Neural cell (in vitro differentiated cells): ENCODE data around the gene RHOBTB3. TPM values are rescaled to one million over a fixed set of nuclear protein-coding genes. Genes with fewer than 3 reads are reported as not detected.

Experiments
- H2AFZ ChIP-seq: fragments of 200-600, 300-800 bp; sonication (generic), shearing (Covaris generic); 2 replicates; pipeline ENCODE4 v1.6.0; 2014; ENCODE audit warnings: low read depth, mild to moderate bottlenecking, antibody characterized with exemption, low read length, moderate library complexity
- H3F3A ChIP-seq: fragments of 200-600 bp; shearing (Covaris generic); 2 replicates; pipeline ENCODE4 v1.6.1; 2016; ENCODE audit warnings: mild to moderate bottlenecking, moderate library complexity, mixed read lengths, antibody characterized with exemption, low read length; ENCODE audit not compliant: insufficient read depth, poor library complexity, severe bottlenecking
- H3K27ac ChIP-seq: fragments of 200-600, 300-800 bp; sonication (generic), shearing (Covaris generic); 2 replicates; pipeline ENCODE4 v1.5.1; 2014; ENCODE audit warnings: mild to moderate bottlenecking, low read length, moderate library complexity
- H3K27me3 ChIP-seq: fragments of 300-800, 200-600 bp; sonication (generic), shearing (Covaris generic); 2 replicates; pipeline ENCODE4 v1.6.0; 2014; ENCODE audit warnings: mild to moderate bottlenecking, low read depth, low read length, moderate library complexity; ENCODE audit not compliant: insufficient read depth
- H3K36me3 ChIP-seq: fragments of 300-800, 200-600 bp; sonication (generic), shearing (Covaris generic); 2 replicates; pipeline ENCODE4 v1.5.1; 2014; ENCODE audit warnings: mild to moderate bottlenecking, antibody characterized with exemption, low read length, moderate library complexity; ENCODE audit not compliant: insufficient read depth
- H3K4me2 ChIP-seq: fragments of 300-800, 200-600 bp; sonication (generic), shearing (Covaris generic); 2 replicates; pipeline ENCODE4 v1.6.0; 2014; ENCODE audit warnings: mild to moderate bottlenecking, low read length
- H3K4me3 ChIP-seq: fragments of 300-800, 200-600 bp; sonication (generic), shearing (Covaris generic); 2 replicates; pipeline ENCODE4 v1.5.1; 2014; ENCODE audit warnings: mild to moderate bottlenecking, low read length, moderate library complexity
- H3K79me2 ChIP-seq: fragments of 200-600 bp; shearing (Covaris generic); replicated peaks from 2 replicates; pipeline ENCODE4 v1.6.0; 2014; ENCODE audit warnings: mild to moderate bottlenecking, low read length, moderate library complexity; ENCODE audit not compliant: insufficient read depth
- H3K9ac ChIP-seq: fragments of 300-800, 200-600 bp; sonication (generic), shearing (Covaris generic); 2 replicates; pipeline ENCODE4 v1.6.1; 2016; ENCODE audit warnings: mild to moderate bottlenecking, low read length, mixed read lengths
- H3K9me2 ChIP-seq: fragments of 200-600 bp; shearing (Covaris generic); 2 replicates; pipeline ENCODE4 v1.6.1; 2016; ENCODE audit warnings: mild to moderate bottlenecking, low read length, mixed read lengths; ENCODE audit not compliant: insufficient read depth
- H3K9me3 ChIP-seq: fragments of 200-600, 300-800 bp; sonication (generic), shearing (Covaris generic); 2 replicates; pipeline ENCODE4 v1.6.1; 2016; ENCODE audit warnings: mild to moderate bottlenecking, mixed run types, low read length, moderate library complexity, mixed read lengths
- H4K20me1 ChIP-seq: fragments of 200-600 bp; shearing (Covaris generic); 2 replicates; pipeline ENCODE4 v1.6.1; 2016; ENCODE audit warnings: mild to moderate bottlenecking, mixed run types; ENCODE audit not compliant: insufficient read depth
- EP300 ChIP-seq: fragments of 450-650 bp; conservative IDR thresholded peaks from 2 replicates; pipeline ENCODE4 v1.6.1; 2014; ENCODE audit warnings: antibody characterized with exemption, mild to moderate bottlenecking, moderate library complexity; ENCODE audit not compliant: poor library complexity, severe bottlenecking
- EZH2 ChIP-seq: fragments of 200-600, 300-800 bp; shearing (Covaris generic), sonication (generic); IDR thresholded peaks from 2 replicates; pipeline ENCODE4 v1.6.1; 2014; ENCODE audit warnings: antibody characterized with exemption, low read length, borderline replicate concordance, mild to moderate bottlenecking; ENCODE audit not compliant: insufficient read depth, poor library complexity, severe bottlenecking
- MXI1 ChIP-seq: fragments of 450-650 bp; conservative IDR thresholded peaks from 2 replicates; pipeline ENCODE4 v1.6.1; 2014; ENCODE audit warnings: antibody characterized with exemption, mild to moderate bottlenecking; ENCODE audit not compliant: poor library complexity, severe bottlenecking
- POLR2AphosphoS5 ChIP-seq: IDR thresholded peaks from 2 replicates; pipeline ENCODE4 v1.6.1; 2012
- RAD21 ChIP-seq: fragments of 450-650 bp; conservative IDR thresholded peaks from 2 replicates; pipeline ENCODE4 v1.6.1; 2014; ENCODE audit warnings: antibody characterized with exemption, mild to moderate bottlenecking, moderate library complexity
- SMC3 ChIP-seq: fragments of 450-650 bp; conservative IDR thresholded peaks from 2 replicates; pipeline ENCODE4 v1.6.1; 2014; ENCODE audit warnings: antibody characterized with exemption, mild to moderate bottlenecking, moderate library complexity; ENCODE audit not compliant: poor library complexity
- TAF1 ChIP-seq: IDR thresholded peaks from 2 replicates; pipeline ENCODE4 v1.6.1; 2012; ENCODE audit warnings: low read depth
- polyA plus RNA-seq: library from polyadenylated mRNA; depleted of rRNA; stranded (reverse); fragments of >200 nt; gene quantifications from 2 replicates; pipeline ENCODE4 v1.2.3, GENCODE V29; 2014
- TF ChIP-seq, protein P1 (sequence below): fragments of 450-650 bp; IDR thresholded peaks from 2 replicates; pipeline ENCODE4 v1.5.1; 2014; ENCODE audit warnings: antibody characterized with exemption, mild to moderate bottlenecking, moderate library complexity; ENCODE audit not compliant: poor library complexity, severe bottlenecking
- TF ChIP-seq, protein P2 (sequence below): IDR thresholded peaks from 2 replicates; pipeline ENCODE4 v1.6.1; 2012; ENCODE audit warnings: borderline replicate concordance

Gene RHOBTB3
- polyA plus RNA-seq, 1 donor from 2014 or later, result 99.4 TPM

DNA sequence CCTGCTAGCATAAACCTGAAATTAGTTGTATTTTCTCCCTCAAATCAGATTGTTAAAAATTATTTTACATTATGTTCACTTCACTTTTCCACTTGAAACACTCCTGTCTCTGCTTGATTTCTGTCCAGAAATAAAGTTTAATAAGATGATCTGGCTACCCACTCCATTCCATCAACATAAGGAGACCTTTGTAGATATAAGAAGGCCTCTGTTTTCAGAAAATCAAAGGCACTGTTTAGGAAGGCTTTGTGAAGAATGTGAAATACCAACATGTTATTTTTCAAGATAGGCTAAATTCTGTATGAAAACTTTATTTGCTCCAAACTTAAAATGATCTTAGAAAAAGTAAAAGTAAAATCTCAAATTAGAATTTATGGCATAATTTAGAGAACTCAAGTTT lies 15.1 kb downstream of the RHOBTB3 start:
- no peak overlapping the region for H3K4me2 ChIP-seq
- no peak overlapping the region for H3K9ac ChIP-seq
- H3K9me3 ChIP-seq, result no peaks in the 10 kb centered on the region
- H2AFZ ChIP-seq, result no peak overlapping the region
- no peaks in the 10 kb centered on the region for H3K27me3 ChIP-seq
- H3K9me2 ChIP-seq, result no peaks in the 10 kb centered on the region
- TF ChIP-seq RAD21, result no peak
- H3K27ac ChIP-seq, result no peak overlapping the region
- H3K79me2 ChIP-seq, result no peaks in the 10 kb centered on the region
- peaks cover 4% of the 10 kb centered on the region for H3K36me3 ChIP-seq
- no peak overlapping the region for H3K4me3 ChIP-seq
- no peaks in the 10 kb centered on the region for H3F3A ChIP-seq
- no peaks in the 10 kb centered on the region for H4K20me1 ChIP-seq

DNA sequence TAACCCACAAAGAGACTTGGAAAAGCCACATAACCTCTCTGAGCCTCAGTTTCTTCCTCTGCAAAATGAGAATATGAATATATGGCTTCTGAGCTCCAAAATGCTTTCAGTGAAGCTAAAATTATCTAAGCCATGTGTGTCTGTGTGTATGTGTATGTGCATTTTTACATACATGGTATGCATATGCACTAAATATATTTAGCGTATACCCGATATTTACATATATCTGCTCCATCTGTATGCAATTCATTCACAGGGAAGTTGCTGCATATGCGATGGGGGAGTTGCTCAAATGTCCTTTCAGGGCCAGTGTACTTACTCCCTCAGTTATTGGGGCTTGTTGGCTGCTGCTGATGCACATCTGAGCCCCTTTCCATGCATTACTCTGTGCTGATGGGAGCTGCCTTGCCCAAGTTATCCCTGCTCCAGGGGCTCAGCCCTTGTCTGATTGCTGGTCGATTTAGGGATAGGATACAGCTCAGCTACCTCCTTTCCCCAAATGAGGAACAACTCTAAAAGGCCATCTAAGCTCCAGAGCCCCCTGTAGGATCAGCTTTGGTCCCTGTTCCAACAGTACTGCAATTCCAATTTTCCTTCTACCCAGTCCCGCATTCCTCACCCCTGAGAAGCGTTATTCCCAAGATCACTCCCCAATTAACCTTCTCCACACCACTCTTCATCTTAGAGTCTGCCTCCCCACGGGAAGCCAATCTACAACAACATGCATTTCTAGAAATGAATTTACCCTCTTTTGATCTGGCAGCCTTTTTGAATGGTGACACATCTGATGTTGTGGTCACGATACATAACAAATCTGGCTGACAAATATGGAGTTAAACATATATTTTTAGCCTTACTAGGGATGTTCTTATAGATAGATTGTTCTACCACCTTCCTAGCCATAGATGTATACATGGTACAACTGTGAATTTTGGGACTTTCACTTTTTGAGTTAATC lies 15.9 kb downstream of the RHOBTB3 start:
- no peak for TF ChIP-seq TAF1
- TF ChIP-seq EP300, result no peak
- Histone ChIP-seq H3K36me3 (peaks cover 4% of the 10 kb centered on the region), H3K27ac (no peak overlapping the region), H3K9ac (no peak overlapping the region), H4K20me1 (no peaks in the 10 kb centered on the region), H3K4me2 (no peak overlapping the region), H2AFZ (no peak overlapping the region), H3K4me3 (no peak overlapping the region), H3K79me2 (no peaks in the 10 kb centered on the region), H3K27me3 (no peaks in the 10 kb centered on the region), H3K9me2 (no peaks in the 10 kb centered on the region), H3F3A (no peaks in the 10 kb centered on the region), H3K9me3 (no peaks in the 10 kb centered on the region)

DNA sequence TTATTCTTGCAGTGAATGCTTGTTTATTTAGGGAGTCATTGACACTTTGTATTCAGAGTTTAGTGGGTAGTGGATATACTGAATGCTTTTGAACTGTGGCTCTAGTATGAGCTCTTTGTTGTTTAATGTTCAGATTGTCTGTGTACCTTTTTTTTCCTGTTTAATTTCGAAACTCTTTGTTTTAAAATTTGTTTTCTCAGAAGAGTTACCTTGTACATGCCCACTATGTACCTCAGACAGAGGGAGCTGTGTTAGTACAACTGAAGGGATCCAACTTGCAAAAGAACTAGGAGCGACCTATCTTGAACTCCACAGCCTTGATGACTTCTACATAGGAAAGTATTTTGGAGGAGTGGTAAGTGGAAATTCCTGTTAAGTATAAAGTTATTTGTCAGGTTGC lies 17.0 kb downstream of the RHOBTB3 start:
- TF ChIP-seq TAF1, result no peak
- TF ChIP-seq SMC3, result no peak
- no peak for TF ChIP-seq EP300
- TF ChIP-seq, protein P1, sequence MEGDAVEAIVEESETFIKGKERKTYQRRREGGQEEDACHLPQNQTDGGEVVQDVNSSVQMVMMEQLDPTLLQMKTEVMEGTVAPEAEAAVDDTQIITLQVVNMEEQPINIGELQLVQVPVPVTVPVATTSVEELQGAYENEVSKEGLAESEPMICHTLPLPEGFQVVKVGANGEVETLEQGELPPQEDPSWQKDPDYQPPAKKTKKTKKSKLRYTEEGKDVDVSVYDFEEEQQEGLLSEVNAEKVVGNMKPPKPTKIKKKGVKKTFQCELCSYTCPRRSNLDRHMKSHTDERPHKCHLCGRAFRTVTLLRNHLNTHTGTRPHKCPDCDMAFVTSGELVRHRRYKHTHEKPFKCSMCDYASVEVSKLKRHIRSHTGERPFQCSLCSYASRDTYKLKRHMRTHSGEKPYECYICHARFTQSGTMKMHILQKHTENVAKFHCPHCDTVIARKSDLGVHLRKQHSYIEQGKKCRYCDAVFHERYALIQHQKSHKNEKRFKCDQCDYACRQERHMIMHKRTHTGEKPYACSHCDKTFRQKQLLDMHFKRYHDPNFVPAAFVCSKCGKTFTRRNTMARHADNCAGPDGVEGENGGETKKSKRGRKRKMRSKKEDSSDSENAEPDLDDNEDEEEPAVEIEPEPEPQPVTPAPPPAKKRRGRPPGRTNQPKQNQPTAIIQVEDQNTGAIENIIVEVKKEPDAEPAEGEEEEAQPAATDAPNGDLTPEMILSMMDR, result no peak
- TF ChIP-seq, protein P2, sequence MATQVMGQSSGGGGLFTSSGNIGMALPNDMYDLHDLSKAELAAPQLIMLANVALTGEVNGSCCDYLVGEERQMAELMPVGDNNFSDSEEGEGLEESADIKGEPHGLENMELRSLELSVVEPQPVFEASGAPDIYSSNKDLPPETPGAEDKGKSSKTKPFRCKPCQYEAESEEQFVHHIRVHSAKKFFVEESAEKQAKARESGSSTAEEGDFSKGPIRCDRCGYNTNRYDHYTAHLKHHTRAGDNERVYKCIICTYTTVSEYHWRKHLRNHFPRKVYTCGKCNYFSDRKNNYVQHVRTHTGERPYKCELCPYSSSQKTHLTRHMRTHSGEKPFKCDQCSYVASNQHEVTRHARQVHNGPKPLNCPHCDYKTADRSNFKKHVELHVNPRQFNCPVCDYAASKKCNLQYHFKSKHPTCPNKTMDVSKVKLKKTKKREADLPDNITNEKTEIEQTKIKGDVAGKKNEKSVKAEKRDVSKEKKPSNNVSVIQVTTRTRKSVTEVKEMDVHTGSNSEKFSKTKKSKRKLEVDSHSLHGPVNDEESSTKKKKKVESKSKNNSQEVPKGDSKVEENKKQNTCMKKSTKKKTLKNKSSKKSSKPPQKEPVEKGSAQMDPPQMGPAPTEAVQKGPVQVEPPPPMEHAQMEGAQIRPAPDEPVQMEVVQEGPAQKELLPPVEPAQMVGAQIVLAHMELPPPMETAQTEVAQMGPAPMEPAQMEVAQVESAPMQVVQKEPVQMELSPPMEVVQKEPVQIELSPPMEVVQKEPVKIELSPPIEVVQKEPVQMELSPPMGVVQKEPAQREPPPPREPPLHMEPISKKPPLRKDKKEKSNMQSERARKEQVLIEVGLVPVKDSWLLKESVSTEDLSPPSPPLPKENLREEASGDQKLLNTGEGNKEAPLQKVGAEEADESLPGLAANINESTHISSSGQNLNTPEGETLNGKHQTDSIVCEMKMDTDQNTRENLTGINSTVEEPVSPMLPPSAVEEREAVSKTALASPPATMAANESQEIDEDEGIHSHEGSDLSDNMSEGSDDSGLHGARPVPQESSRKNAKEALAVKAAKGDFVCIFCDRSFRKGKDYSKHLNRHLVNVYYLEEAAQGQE, result no peak
- no peak for TF ChIP-seq MXI1
- TF ChIP-seq RAD21, result no peak
- TF ChIP-seq EZH2, result no peak
- no peak for TF ChIP-seq POLR2AphosphoS5
- no peaks in the 10 kb centered on the region for H3K9me2 ChIP-seq
- H4K20me1 ChIP-seq, result no peaks in the 10 kb centered on the region
- H3K36me3 ChIP-seq, result peaks cover 4% of the 10 kb centered on the region
- H3K9me3 ChIP-seq, result no peaks in the 10 kb centered on the region
- no peak overlapping the region for H2AFZ ChIP-seq
- H3K27ac ChIP-seq, result no peak overlapping the region
- H3K9ac ChIP-seq, result no peak overlapping the region
- no peaks in the 10 kb centered on the region for H3F3A ChIP-seq
- H3K4me2 ChIP-seq, result no peak overlapping the region
- H3K27me3 ChIP-seq, result no peaks in the 10 kb centered on the region
- no peaks in the 10 kb centered on the region for H3K79me2 ChIP-seq
- H3K4me3 ChIP-seq, result no peak overlapping the region
